OCI-LY1 (cell line): ENCODE results near the gene GCC2.
"Not testable (repeated sequence)": the region's sequence is repeated elsewhere in the genome, so short reads cannot be mapped to it uniquely, and the experiment has no call there.

Experiments
- H2AFZ ChIP-seq: fragments of 200-600 bp; sonication (generic), shearing (Covaris generic); 2 replicates; pipeline ENCODE4 v1.6.0; 2014; ENCODE audit warnings: antibody characterized with exemption, mild to moderate bottlenecking, low read length
- H3F3A ChIP-seq: fragments of 200-600 bp; sonication (generic), shearing (Covaris generic); 2 replicates; pipeline ENCODE4 v1.6.0; 2014; ENCODE audit warnings: mild to moderate bottlenecking, antibody characterized with exemption, low read length, moderate library complexity; ENCODE audit not compliant: insufficient read depth
- H3K27ac ChIP-seq: fragments of 200-600 bp; sonication (generic); 2 replicates; pipeline ENCODE4 v1.5.1; 2014; ENCODE audit warnings: low read length, mixed run types, mild to moderate bottlenecking, low read depth; ENCODE audit not compliant: poor library complexity, severe bottlenecking
- H3K27me3 ChIP-seq: fragments of 200-600 bp; sonication (generic); 2 replicates; pipeline ENCODE4 v1.6.0; 2014; ENCODE audit warnings: antibody characterized with exemption, mild to moderate bottlenecking, low read length, moderate library complexity; ENCODE audit not compliant: insufficient read depth
- H3K36me3 ChIP-seq: fragments of 200-600 bp; sonication (generic); 2 replicates; pipeline ENCODE4 v1.6.1; 2014; ENCODE audit warnings: mild to moderate bottlenecking, antibody characterized with exemption, low read length, moderate library complexity, mixed read lengths; ENCODE audit not compliant: insufficient read depth
- H3K4me1 ChIP-seq: fragments of 200-600 bp; sonication (generic); 2 replicates; pipeline ENCODE4 v1.5.1; 2014; ENCODE audit warnings: mild to moderate bottlenecking, low read length, moderate library complexity; ENCODE audit not compliant: insufficient read depth, severe bottlenecking
- H3K4me2 ChIP-seq: fragments of 200-600 bp; sonication (generic), shearing (Covaris generic); 2 replicates; pipeline ENCODE4 v1.6.1; 2014; ENCODE audit warnings: low read length
- H3K4me3 ChIP-seq: fragments of 200-600 bp; sonication (generic); 2 replicates; pipeline ENCODE4 v1.5.1; 2014; ENCODE audit warnings: low read length, low read depth, mild to moderate bottlenecking, mixed read lengths; ENCODE audit not compliant: poor library complexity, severe bottlenecking
- H3K79me2 ChIP-seq: fragments of 200-600 bp; shearing (Covaris generic); 2 replicates; pipeline ENCODE4 v1.6.1; 2016; ENCODE audit warnings: mixed run types, low read length, mixed read lengths; ENCODE audit not compliant: insufficient read depth
- H3K9ac ChIP-seq: fragments of 200-600 bp; sonication (generic), shearing (Covaris generic); 2 replicates; pipeline ENCODE4 v1.6.1; 2014; ENCODE audit warnings: mild to moderate bottlenecking, low read length, mixed read lengths
- H3K9me2 ChIP-seq: fragments of 200-600 bp; sonication (generic), shearing (Covaris generic); 2 replicates; pipeline ENCODE4 v1.6.1; 2014; ENCODE audit warnings: low read depth, mild to moderate bottlenecking, low read length, mixed read lengths
- H3K9me3 ChIP-seq: fragments of 200-600 bp; shearing (Covaris generic); 2 replicates; pipeline ENCODE4 v1.6.1; 2014; ENCODE audit warnings: low read length, mixed read lengths
- H4K20me1 ChIP-seq: fragments of 200-600 bp; sonication (generic), shearing (Covaris generic); 2 replicates; pipeline ENCODE4 v1.6.0; 2016; ENCODE audit warnings: mild to moderate bottlenecking, low read length; ENCODE audit not compliant: insufficient read depth
- CTCF ChIP-seq: fragments of 200-600 bp; sonication (generic), shearing (Covaris generic); IDR thresholded peaks from 2 replicates; pipeline ENCODE4 v1.5.1; 2017; ENCODE audit warnings: mild to moderate bottlenecking, antibody characterized with exemption, low read length, moderate library complexity, mixed read lengths
- EZH2 ChIP-seq: fragments of 200-600 bp; sonication (generic), shearing (Covaris generic); IDR thresholded peaks from 2 replicates; pipeline ENCODE4 v1.8.0; 2017; ENCODE audit warnings: borderline replicate concordance, mixed run types, mild to moderate bottlenecking, antibody characterized with exemption, low read length, moderate library complexity, mixed read lengths

GCC2 gene

GRCh38 chr2:108428286-108429009 is 20.6 kb upstream of the GCC2 start:
- no peak overlapping the region for H3K27ac ChIP-seq

GRCh38 chr2:108435578-108435977 is 13.4 kb upstream of the GCC2 start:
- not testable (repeated sequence) for H3K27me3 ChIP-seq, H3K4me2 ChIP-seq, H3K4me1 ChIP-seq, H3K4me3 ChIP-seq, H3K9ac ChIP-seq, H2AFZ ChIP-seq, H3K27ac ChIP-seq, H3K79me2 ChIP-seq, H4K20me1 ChIP-seq, H3F3A ChIP-seq, H3K9me2 ChIP-seq, H3K36me3 ChIP-seq, H3K9me3 ChIP-seq

More at GRCh38 chr2:108428286-108429009, 20.6 kb upstream of the GCC2 start:
- no peaks in the 10 kb centered on the region for H3K79me2 ChIP-seq
- no peak overlapping the region for H3K4me2 ChIP-seq
- no peak overlapping the region for H3K4me3 ChIP-seq
- H3K9me3 ChIP-seq, result no peaks in the 10 kb centered on the region
- H3K9ac ChIP-seq, result no peak overlapping the region
- H3K27me3 ChIP-seq, result no peaks in the 10 kb centered on the region
- no peak overlapping the region for H2AFZ ChIP-seq
- H3F3A ChIP-seq, result no peaks in the 10 kb centered on the region
- no peaks in the 10 kb centered on the region for H3K4me1 ChIP-seq
- no peaks in the 10 kb centered on the region for H3K9me2 ChIP-seq
- no peaks in the 10 kb centered on the region for H3K36me3 ChIP-seq
- H4K20me1 ChIP-seq, result no peaks in the 10 kb centered on the region
- TF ChIP-seq CTCF (no peak), EZH2 (no peak)

- Histone ChIP-seq H4K20me1 (no peaks in the 10 kb centered on the region), H3K9me3 (no peaks in the 10 kb centered on the region), H3K4me3 (no peak overlapping the region), H3K9ac (no peak overlapping the region), H3K4me2 (no peak overlapping the region), H3K27me3 (no peaks in the 10 kb centered on the region), H2AFZ (no peak overlapping the region), H3K36me3 (no peaks in the 10 kb centered on the region), H3K9me2 (no peaks in the 10 kb centered on the region), H3K27ac (no peak overlapping the region), H3K79me2 (no peaks in the 10 kb centered on the region), H3K4me1 (peaks cover 7% of the 10 kb centered on the region), H3F3A (no peaks in the 10 kb centered on the region)
- TF ChIP-seq CTCF (no peak), EZH2 (no peak)
Measured at GRCh38 chr2:108436976-108437375, 12.0 kb upstream of the GCC2 start.

- Histone ChIP-seq H3K9me3 (no peaks in the 10 kb centered on the region), H3K79me2 (no peaks in the 10 kb centered on the region), H3K27ac (no peak overlapping the region), H3F3A (no peaks in the 10 kb centered on the region), H2AFZ (no peak overlapping the region), H3K27me3 (no peaks in the 10 kb centered on the region), H4K20me1 (no peaks in the 10 kb centered on the region), H3K9ac (no peak overlapping the region), H3K9me2 (no peaks in the 10 kb centered on the region), H3K36me3 (no peaks in the 10 kb centered on the region), H3K4me2 (no peak overlapping the region), H3K4me3 (no peak overlapping the region), H3K4me1 (peaks cover 7% of the 10 kb centered on the region)
- no peak for TF ChIP-seq CTCF
- no peak for TF ChIP-seq EZH2
Measured at GRCh38 chr2:108441712-108442111, 7.3 kb upstream of the GCC2 start.
